ENCODE data around the gene HTR1A. TPM values are rescaled to one million over a fixed set of nuclear protein-coding genes. Genes with fewer than 3 reads are reported as not detected.

Gene HTR1A
- not detected in 2 replicates for total RNA-seq

DNA sequence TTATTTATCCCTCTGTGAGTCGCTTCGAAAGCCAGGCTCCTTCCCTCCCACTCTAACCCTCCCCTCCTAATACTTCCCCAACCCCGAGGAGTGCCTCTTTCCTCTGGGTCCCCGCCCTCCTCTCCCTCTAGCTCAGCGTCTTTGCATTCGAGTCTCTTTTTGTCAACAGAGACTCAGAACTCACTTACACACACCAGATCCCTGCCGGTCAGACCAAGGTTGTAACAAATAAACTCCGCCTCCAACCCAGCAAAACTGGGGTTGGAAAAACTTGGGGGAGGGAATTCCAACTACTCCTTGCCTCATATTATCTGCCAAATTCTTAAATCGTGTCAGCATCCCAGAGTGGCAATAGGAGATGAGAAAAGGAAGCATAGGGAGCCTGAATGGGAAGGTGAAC, at the start of gene HTR1A:
TSS of gene HTR1A (minus strand) at position 167 of the 400 bp plus-strand sequence. CDS start 726 bp downstream, outside the sequence.

Other genes starting within 250 kb of the HTR1A start
- 0.43 and 1.2 TPM in 2 replicates for gene RNF180, start 203.4 kb upstream of the HTR1A start, total RNA-seq